Caco-2 (cell line): ENCODE measurements around the gene MCM8. TPM values are rescaled to one million over a fixed set of nuclear protein-coding genes. Genes with fewer than 3 reads are reported as not detected.

ENCODE experiments used
- BruUV-seq: library from RNA; stranded (reverse); fragments of 400-500 nt; replicated peaks from 2 replicates; lab custom pipeline; 2021; lab: Mats Ljungman, UMichigan
- CTCF ChIA-PET: fragments of 300-600 bp; sonication (Branson Sonifier 250); formaldehyde crosslinking; loops from one replicate; lab custom pipeline; 2022; ENCODE audit warnings: antibody characterized with exemption; lab: Charles Lee
- POLR2A ChIA-PET: fragments of 300-600 bp; sonication (Branson Sonifier 250); formaldehyde crosslinking; loops from one replicate; lab custom pipeline; 2022; ENCODE audit warnings: antibody characterized with exemption; lab: Charles Lee
- DNase-seq, 2 experiments: peaks; one replicate each; pipeline versions ENCODE4 v3.0.0 to v3.0.0-alpha.2; 2020 to 2022
- H3K27me3 ChIP-seq: replicated peaks from 2 replicates; pipeline ENCODE4 v1.6.0; 2011; ENCODE audit warnings: low read length; ENCODE audit not compliant: control insufficient read depth, insufficient read depth
- H3K36me3 ChIP-seq: 2 replicates; pipeline ENCODE4 v1.5.1; 2011; ENCODE audit warnings: low read length; ENCODE audit not compliant: control insufficient read depth, insufficient read depth
- H3K4me1 ChIP-seq: fragments of 250-450 bp; sonication (Bioruptor Pico); 2 replicates; pipeline ENCODE4 v1.5.1; 2020; ENCODE audit warnings: mild to moderate bottlenecking
- H3K4me3 ChIP-seq: 2 replicates; pipeline ENCODE4 v1.5.1; 2011; ENCODE audit warnings: low read depth, mild to moderate bottlenecking, control low read depth, low read length
- H3K9me3 ChIP-seq: fragments of 250-450 bp; sonication (Bioruptor Pico); 2 replicates; pipeline ENCODE4 v1.5.1; 2020; ENCODE audit warnings: mild to moderate bottlenecking, moderate library complexity
- H3K27ac Mint-ChIP-seq: one replicate; pipeline ENCODE4 v1.8.0; 2022; ENCODE audit warnings: mixed read lengths; ENCODE audit not compliant: unreplicated experiment
- H3K27me3 Mint-ChIP-seq: one replicate; pipeline ENCODE4 v1.8.0; 2022; ENCODE audit warnings: mixed read lengths; ENCODE audit not compliant: insufficient read depth, unreplicated experiment
- H3K36me3 Mint-ChIP-seq: one replicate; pipeline ENCODE4 v1.8.0; 2022; ENCODE audit warnings: mild to moderate bottlenecking, mixed read lengths; ENCODE audit not compliant: insufficient read depth, unreplicated experiment
- H3K4me1 Mint-ChIP-seq: one replicate; pipeline ENCODE4 v1.8.0; 2022; ENCODE audit warnings: low read depth, mixed read lengths; ENCODE audit not compliant: unreplicated experiment
- H3K4me3 Mint-ChIP-seq: one replicate; pipeline ENCODE4 v1.8.0; 2022; ENCODE audit warnings: mild to moderate bottlenecking, moderate library complexity, mixed read lengths; ENCODE audit not compliant: unreplicated experiment
- H3K9me3 Mint-ChIP-seq: one replicate; pipeline ENCODE4 v1.8.0; 2022; ENCODE audit warnings: mixed read lengths; ENCODE audit not compliant: unreplicated experiment
- intact Hi-C: fragments of 100-400 bp; cut with micrococcal nuclease; formaldehyde crosslinking; loops from one replicate; pipeline ENCODE4 v1.10.0; 2022; ENCODE audit not compliant: unreplicated experiment
- total RNA-seq: library from RNA; stranded (reverse); gene quantifications from 2 replicates; pipeline ENCODE4 v1.2.3, GENCODE V29; 2022
- TF ChIP-seq, protein P1 (sequence below), 2 experiments: fragments of 200-600 bp in 1 of 2; IDR thresholded peaks; 1 replicate in 1 of 2; 2 replicates in 1 of 2; pipeline versions ENCODE4 v1.5.1 to v1.8.0; 2011 to 2022; ENCODE audit warnings: antibody characterized with exemption in 1 of 2, control low read depth in 1 of 2, inconsistent platforms in 1 of 2, low read depth in 1 of 2, low read length in 1 of 2, mild to moderate bottlenecking in 1 of 2, moderate library complexity in 1 of 2; ENCODE audit not compliant: insufficient read depth in 1 of 2, severe bottlenecking in 1 of 2, unreplicated experiment in 1 of 2

Gene MCM8
- total RNA-seq, 1 experiment from 2014 or later, result 38.4 TPM

DNA sequence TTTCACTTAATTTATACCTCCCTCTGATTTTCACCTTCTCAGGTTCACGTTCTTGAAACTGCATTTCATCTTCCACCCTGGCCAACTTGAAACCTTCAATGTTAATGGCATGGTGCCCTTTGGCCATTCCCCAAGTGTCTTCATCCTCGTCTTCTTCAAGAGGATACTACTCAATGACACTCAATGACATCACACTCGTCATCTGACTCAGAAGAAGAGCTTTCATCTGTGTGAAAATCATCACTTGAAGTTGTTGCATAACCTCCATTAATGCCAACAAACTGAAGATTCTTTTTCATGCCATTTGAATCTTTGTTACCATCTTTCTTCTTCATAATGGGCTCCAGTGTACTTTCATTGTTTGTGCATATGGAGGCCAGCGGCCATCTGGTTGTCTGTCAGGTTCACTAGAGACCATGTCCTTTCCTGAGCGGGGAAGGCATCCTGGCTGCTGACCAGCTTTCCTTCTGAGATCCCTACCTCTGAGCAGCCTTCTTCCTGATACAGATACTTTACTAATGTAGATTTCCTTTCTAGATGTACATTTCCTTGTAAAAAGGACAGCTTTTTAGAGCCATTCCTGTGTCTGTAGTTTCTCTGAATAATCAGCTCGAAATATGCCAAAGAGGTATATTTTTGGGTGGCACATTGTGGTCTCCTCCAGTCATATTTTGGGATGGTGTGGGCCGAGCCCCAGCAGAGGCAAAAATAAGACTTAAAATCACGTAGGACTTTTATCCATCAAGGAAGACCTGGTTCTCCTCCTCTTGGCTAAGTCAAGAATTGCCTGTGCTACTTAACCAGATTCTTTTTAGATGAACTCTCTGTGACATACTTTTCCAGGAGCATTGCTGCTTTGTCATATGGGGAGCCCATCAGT, 21.4 kb upstream of the MCM8 start:
- H3K4me1 Mint-ChIP-seq, result peaks cover 5% of the 10 kb centered on the region
- Histone ChIP-seq H3K4me3 (no peak overlapping the region), H3K27me3 (no peaks in the 10 kb centered on the region), H3K36me3 (no peaks in the 10 kb centered on the region), H3K4me1 (0 out of 2 replicates have a peak, but pooled peaks cover 6% of the 10 kb centered on the region), H3K9me3 (no peaks in the 10 kb centered on the region)
- no peaks in the 10 kb centered on the region for H3K36me3 Mint-ChIP-seq
- no TSS peak for BruUV-seq
- TF ChIP-seq, protein P1, sequence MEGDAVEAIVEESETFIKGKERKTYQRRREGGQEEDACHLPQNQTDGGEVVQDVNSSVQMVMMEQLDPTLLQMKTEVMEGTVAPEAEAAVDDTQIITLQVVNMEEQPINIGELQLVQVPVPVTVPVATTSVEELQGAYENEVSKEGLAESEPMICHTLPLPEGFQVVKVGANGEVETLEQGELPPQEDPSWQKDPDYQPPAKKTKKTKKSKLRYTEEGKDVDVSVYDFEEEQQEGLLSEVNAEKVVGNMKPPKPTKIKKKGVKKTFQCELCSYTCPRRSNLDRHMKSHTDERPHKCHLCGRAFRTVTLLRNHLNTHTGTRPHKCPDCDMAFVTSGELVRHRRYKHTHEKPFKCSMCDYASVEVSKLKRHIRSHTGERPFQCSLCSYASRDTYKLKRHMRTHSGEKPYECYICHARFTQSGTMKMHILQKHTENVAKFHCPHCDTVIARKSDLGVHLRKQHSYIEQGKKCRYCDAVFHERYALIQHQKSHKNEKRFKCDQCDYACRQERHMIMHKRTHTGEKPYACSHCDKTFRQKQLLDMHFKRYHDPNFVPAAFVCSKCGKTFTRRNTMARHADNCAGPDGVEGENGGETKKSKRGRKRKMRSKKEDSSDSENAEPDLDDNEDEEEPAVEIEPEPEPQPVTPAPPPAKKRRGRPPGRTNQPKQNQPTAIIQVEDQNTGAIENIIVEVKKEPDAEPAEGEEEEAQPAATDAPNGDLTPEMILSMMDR (IDR thresholded peaks at IDR 0.05; ENCODE audit: insufficient read depth in 1 of 2, low read depth in 1 of 2, low read length in 1 of 2, severe bottlenecking in 1 of 2, unreplicated experiment in 1 of 2), result no peak
- ChIA-PET CTCF (no interaction called here), POLR2A (no interaction called here)
- no peak for DNase-seq
- no peaks in the 10 kb centered on the region for H3K9me3 Mint-ChIP-seq
- H3K4me3 Mint-ChIP-seq, result no peak overlapping the region
- H3K27me3 Mint-ChIP-seq, result no peaks in the 10 kb centered on the region
- intact Hi-C loops, result no loop called here
- H3K27ac Mint-ChIP-seq, result no peak overlapping the region

DNA sequence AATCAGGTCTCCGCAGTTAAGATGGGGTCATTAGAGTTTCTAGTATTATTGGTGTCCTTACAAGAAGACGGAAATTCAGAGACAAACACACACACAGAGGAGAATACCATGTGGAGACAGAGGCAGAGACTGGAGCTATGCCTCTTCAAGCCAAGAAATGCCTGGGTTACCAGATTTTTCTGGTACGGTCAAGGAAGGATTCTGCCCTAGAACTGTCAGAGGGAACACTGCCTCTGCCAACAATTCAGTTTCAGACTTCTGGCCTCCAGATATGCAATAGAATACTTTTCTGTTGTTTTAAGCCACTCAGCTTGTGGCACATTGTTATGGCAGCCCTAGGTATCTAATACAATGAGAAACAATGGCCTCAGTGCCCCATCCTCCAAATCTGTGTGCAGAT, 19.0 kb upstream of the MCM8 start:
- H3K4me1 ChIP-seq, result no peaks in the 10 kb centered on the region
- no peaks in the 10 kb centered on the region for H3K27me3 Mint-ChIP-seq
- H3K27me3 ChIP-seq, result no peaks in the 10 kb centered on the region
- TF ChIP-seq, protein P1 (IDR thresholded peaks at IDR 0.05; ENCODE audit: insufficient read depth in 1 of 2, low read depth in 1 of 2, low read length in 1 of 2, severe bottlenecking in 1 of 2, unreplicated experiment in 1 of 2), result no peak
- peaks cover 7% of the 10 kb centered on the region for H3K4me1 Mint-ChIP-seq
- no peak overlapping the region for H3K4me3 Mint-ChIP-seq
- H3K9me3 Mint-ChIP-seq, result no peaks in the 10 kb centered on the region
- DNase-seq, result no peak
- intact Hi-C loops, result loop anchor here (5.0 kb wide), 1 partner anchor 124 kb away; no protein-coding TSS in a partner anchor
- CTCF ChIA-PET, result interaction anchor here (5.8 kb wide), 1 partner anchor 402 kb away, joined by 32 read pairs; no protein-coding TSS in a partner anchor
- no TSS peak for BruUV-seq
- no peaks in the 10 kb centered on the region for H3K36me3 Mint-ChIP-seq
- H3K36me3 ChIP-seq, result no peaks in the 10 kb centered on the region
- H3K9me3 ChIP-seq, result no peaks in the 10 kb centered on the region
- no peak overlapping the region for H3K4me3 ChIP-seq
- H3K27ac Mint-ChIP-seq, result no peak overlapping the region
- POLR2A ChIA-PET, result no interaction called here

DNA sequence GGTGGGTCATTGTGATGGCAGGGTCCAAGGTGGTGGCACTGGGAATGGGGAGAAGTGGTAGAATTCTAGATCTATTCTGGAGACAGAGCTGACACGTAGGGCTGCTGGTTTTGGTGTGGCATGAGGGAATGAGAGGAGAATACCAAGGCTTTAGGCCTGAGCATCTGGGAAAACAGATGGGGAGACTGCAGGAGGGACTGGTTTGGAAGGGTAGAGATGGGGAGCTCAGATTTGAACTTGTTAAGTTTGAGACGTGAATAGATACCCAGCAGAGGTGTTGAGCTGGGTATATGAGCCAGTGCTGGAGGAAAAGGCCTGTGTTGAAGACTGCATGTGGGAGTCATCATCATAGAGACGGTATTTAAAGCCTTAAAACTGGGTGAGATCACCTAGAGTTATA, 17.7 kb upstream of the MCM8 start:
- Histone ChIP-seq H3K4me3 (no peak overlapping the region), H3K36me3 (no peaks in the 10 kb centered on the region), H3K4me1 (no peaks in the 10 kb centered on the region), H3K9me3 (no peaks in the 10 kb centered on the region), H3K27me3 (no peaks in the 10 kb centered on the region)
- POLR2A ChIA-PET, result no interaction called here
- Mint-ChIP-seq H3K36me3 (no peaks in the 10 kb centered on the region), H3K27ac (no peak overlapping the region), H3K4me1 (peaks cover 7% of the 10 kb centered on the region), H3K9me3 (no peaks in the 10 kb centered on the region), H3K4me3 (no peak overlapping the region), H3K27me3 (no peaks in the 10 kb centered on the region)
- TF ChIP-seq, protein P1 (IDR thresholded peaks at IDR 0.05; ENCODE audit: insufficient read depth in 1 of 2, low read depth in 1 of 2, low read length in 1 of 2, severe bottlenecking in 1 of 2, unreplicated experiment in 1 of 2), result no peak
- intact Hi-C loops, result loop anchor here (5.0 kb wide), 1 partner anchor 125 kb away; no protein-coding TSS in a partner anchor
- no peak for DNase-seq
- CTCF ChIA-PET, result interaction anchor here (1.2 to 5.8 kb wide), 2 partner anchors 127 to 404 kb away, joined by 3 to 32 read pairs; no protein-coding TSS in a partner anchor
- no TSS peak for BruUV-seq
